ENCODE results near the gene ANKRD63.

DNA sequence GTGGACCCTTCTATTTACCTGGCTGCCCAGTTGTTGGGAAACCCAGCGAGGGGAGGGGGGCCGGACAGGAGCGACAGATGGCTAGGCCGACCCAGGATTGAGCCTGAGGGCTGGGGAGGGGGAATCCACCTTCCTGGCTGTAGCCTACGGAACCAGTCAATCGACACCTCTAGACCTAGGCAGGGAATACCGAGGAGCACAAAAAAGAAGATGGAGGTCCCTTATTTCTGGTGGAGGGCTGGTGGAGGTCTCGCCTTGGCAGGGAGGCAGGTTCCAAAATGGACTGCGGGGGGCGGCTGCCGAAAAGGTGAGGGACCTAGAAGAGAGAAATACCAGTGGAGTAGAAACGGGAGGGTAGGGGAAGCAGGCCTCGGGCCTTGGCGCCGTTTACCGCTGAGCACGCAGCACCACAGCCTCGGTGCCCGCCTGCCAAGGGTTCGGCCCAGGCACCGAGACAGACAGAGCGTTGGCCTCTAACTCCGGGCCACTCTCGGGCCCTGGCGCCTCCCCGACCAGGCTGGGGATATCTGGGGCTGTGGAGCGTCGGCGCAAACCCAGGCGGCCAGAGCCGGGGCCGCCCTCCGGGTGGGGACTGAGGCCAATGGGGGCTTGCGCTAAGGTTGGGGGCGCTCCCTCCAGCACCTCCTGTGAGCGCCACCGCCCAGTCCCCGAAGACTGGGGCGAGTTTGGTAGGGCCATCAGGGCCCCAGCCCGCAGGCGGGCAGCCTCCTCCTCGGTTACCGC, 1.6 kb downstream of the ANKRD63 start:
- TF ChIP-seq, protein P1, sequence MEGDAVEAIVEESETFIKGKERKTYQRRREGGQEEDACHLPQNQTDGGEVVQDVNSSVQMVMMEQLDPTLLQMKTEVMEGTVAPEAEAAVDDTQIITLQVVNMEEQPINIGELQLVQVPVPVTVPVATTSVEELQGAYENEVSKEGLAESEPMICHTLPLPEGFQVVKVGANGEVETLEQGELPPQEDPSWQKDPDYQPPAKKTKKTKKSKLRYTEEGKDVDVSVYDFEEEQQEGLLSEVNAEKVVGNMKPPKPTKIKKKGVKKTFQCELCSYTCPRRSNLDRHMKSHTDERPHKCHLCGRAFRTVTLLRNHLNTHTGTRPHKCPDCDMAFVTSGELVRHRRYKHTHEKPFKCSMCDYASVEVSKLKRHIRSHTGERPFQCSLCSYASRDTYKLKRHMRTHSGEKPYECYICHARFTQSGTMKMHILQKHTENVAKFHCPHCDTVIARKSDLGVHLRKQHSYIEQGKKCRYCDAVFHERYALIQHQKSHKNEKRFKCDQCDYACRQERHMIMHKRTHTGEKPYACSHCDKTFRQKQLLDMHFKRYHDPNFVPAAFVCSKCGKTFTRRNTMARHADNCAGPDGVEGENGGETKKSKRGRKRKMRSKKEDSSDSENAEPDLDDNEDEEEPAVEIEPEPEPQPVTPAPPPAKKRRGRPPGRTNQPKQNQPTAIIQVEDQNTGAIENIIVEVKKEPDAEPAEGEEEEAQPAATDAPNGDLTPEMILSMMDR (IDR thresholded peaks at IDR 0.05), result no peak
- TF ChIP-seq EP300 (IDR thresholded peaks at IDR 0.05), result no peak
- TF ChIP-seq POLR2AphosphoS5 (IDR thresholded peaks at IDR 0.05), result no peak
